ENCODE measurements around the gene TTLL13. TPM values are rescaled to one million over a fixed set of nuclear protein-coding genes. Genes with fewer than 3 reads are reported as not detected.
"Not testable (repeated sequence)": the region's sequence is repeated elsewhere in the genome, so short reads cannot be mapped to it uniquely, and the experiment has no call there.

Gene TTLL13
- total and polyA plus RNA-seq, 2 experiments from 2014 or later, result not detected

DNA sequence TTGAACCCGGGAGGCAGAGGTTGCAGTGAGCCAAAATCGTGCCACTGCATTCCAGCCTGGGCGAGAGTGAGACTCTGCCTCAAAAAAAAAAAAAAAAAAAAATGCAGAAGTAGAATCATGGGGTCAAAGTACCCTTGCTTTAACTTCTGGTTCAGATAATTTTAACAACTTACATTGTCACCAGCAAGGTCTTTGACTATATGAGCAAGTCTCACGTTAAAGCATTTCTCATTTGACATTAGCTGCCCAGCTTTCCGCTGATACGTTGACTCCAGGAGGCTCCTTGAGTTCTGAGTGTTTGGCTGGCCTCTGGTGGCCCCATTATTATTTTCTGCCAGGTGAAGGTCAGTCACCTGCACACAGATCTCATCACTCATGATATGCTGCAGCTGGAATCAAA is 32.3 kb downstream of the TTLL13 start:
- H4K20me1 ChIP-seq (ENCODE audit: insufficient read depth, poor library complexity, severe bottlenecking); H3K9me2 ChIP-seq (replicated peaks; ENCODE audit: insufficient read depth); H3K4me3 ChIP-seq; H3K27me3 ChIP-seq; H2AFZ ChIP-seq; H3K79me2 ChIP-seq; H3K4me2 ChIP-seq; H3K36me3 ChIP-seq (replicated peaks; ENCODE audit: insufficient read depth, low read depth); H3K9me3 ChIP-seq (ENCODE audit: low read depth); H3K4me1 ChIP-seq (ENCODE audit: insufficient read depth): not testable (repeated sequence)
- peak overlapping the region; percentile 27 for H3K27ac ChIP-seq
- DNase-seq (ENCODE audit: low spot score), result peak; percentile 28
- WGBS (ENCODE audit: low lambda C conversion rate, missing lambda C conversion rate), result 65% methylated on average over 6 of the region's 6 CpGs

DNA sequence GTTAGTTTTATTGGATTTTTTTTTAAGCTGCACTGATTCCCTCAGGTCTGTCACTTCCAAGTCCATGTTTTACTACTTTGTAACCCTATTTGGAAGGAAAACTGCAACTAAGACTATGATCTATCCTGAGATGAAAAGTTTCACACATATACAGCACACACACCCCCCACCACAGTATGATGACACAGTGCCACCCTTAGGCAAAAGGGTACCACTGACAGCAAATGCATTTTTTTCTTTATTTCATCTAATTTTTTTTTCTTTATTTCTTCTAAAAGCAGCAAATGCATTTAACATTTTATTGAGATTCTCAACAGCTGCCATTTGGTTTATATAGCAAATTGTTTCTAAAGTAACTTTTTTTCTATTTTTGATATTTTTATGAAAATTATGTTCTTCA is 37.3 kb downstream of the TTLL13 start:
- no peaks in the 10 kb centered on the region for H3K4me1 ChIP-seq (ENCODE audit: insufficient read depth)
- no peak overlapping the region for H3K4me3 ChIP-seq
- H3K79me2 ChIP-seq, result no peaks in the 10 kb centered on the region
- no peaks in the 10 kb centered on the region for H3K9me3 ChIP-seq (ENCODE audit: low read depth)
- H3K9me2 ChIP-seq (replicated peaks; ENCODE audit: insufficient read depth), result no peaks in the 10 kb centered on the region
- no peaks in the 10 kb centered on the region for H3K36me3 ChIP-seq (replicated peaks; ENCODE audit: insufficient read depth, low read depth)
- H3K27ac ChIP-seq, result no peak overlapping the region
- peak; percentile 40 for DNase-seq (ENCODE audit: low spot score)
- no peak overlapping the region for H3K4me2 ChIP-seq
- H2AFZ ChIP-seq, result no peak overlapping the region
- H3K27me3 ChIP-seq, result no peaks in the 10 kb centered on the region
- no peaks in the 10 kb centered on the region for H4K20me1 ChIP-seq (ENCODE audit: insufficient read depth, poor library complexity, severe bottlenecking)
- TF ChIP-seq EZH2phosphoT487 (IDR thresholded peaks at IDR 0.05; ENCODE audit: low read depth, severe bottlenecking, unreplicated experiment), result no peak
- TF ChIP-seq, protein P1, sequence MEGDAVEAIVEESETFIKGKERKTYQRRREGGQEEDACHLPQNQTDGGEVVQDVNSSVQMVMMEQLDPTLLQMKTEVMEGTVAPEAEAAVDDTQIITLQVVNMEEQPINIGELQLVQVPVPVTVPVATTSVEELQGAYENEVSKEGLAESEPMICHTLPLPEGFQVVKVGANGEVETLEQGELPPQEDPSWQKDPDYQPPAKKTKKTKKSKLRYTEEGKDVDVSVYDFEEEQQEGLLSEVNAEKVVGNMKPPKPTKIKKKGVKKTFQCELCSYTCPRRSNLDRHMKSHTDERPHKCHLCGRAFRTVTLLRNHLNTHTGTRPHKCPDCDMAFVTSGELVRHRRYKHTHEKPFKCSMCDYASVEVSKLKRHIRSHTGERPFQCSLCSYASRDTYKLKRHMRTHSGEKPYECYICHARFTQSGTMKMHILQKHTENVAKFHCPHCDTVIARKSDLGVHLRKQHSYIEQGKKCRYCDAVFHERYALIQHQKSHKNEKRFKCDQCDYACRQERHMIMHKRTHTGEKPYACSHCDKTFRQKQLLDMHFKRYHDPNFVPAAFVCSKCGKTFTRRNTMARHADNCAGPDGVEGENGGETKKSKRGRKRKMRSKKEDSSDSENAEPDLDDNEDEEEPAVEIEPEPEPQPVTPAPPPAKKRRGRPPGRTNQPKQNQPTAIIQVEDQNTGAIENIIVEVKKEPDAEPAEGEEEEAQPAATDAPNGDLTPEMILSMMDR (IDR thresholded peaks at IDR 0.05; ENCODE audit: poor library complexity), result peak; percentile 57
- TF ChIP-seq EZH2 (IDR thresholded peaks at IDR 0.05; ENCODE audit: borderline replicate concordance), result no peak

- no peaks in the 10 kb centered on the region for H3K9me2 ChIP-seq (replicated peaks; ENCODE audit: insufficient read depth)
- no peaks in the 10 kb centered on the region for H4K20me1 ChIP-seq (ENCODE audit: insufficient read depth, poor library complexity, severe bottlenecking)
- no peaks in the 10 kb centered on the region for H3K27me3 ChIP-seq
- WGBS (ENCODE audit: low lambda C conversion rate, missing lambda C conversion rate), result 58% methylated on average over 5 of the region's 5 CpGs
- no peaks in the 10 kb centered on the region for H3K79me2 ChIP-seq
- TF ChIP-seq EZH2 (IDR thresholded peaks at IDR 0.05; ENCODE audit: borderline replicate concordance), result no peak
- no peak for TF ChIP-seq EZH2phosphoT487 (IDR thresholded peaks at IDR 0.05; ENCODE audit: low read depth, severe bottlenecking, unreplicated experiment)
- TF ChIP-seq, protein P1 (IDR thresholded peaks at IDR 0.05; ENCODE audit: poor library complexity), result no peak
- H3K4me1 ChIP-seq (ENCODE audit: insufficient read depth), result no peaks in the 10 kb centered on the region
- H3K27ac ChIP-seq, result no peak overlapping the region
- no peak overlapping the region for H2AFZ ChIP-seq
- no peak for DNase-seq (ENCODE audit: low spot score)
- no peaks in the 10 kb centered on the region for H3K36me3 ChIP-seq (replicated peaks; ENCODE audit: insufficient read depth, low read depth)
- H3K4me2 ChIP-seq, result no peak overlapping the region
- no peak overlapping the region for H3K4me3 ChIP-seq
- no peaks in the 10 kb centered on the region for H3K9me3 ChIP-seq (ENCODE audit: low read depth)
These were observed 37.7 kb downstream of the TTLL13 start for GRCh38 chr15:90287101-90287500.

DNA sequence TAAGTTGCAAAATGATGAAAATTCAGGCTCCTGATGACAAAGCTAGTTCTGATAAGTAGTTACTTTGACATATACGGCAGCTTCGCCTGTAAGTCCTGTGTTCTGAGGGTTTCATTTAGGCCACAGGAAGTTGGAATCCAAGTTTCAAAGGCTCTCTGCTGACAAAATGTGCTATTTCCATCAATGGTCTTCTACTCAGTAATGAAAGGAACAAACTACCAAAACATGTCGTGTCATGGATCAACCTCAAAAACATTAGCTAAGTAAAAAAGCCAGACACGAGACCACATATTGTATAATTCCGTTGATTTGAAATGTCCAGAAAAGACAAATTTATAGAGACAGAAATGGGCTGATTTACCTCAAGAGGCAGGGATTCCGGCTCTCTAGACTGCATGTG is 38.6 kb downstream of the TTLL13 start:
- H3K27me3 ChIP-seq, result no peaks in the 10 kb centered on the region
- no peaks in the 10 kb centered on the region for H3K9me2 ChIP-seq (replicated peaks; ENCODE audit: insufficient read depth)
- WGBS (ENCODE audit: low lambda C conversion rate, missing lambda C conversion rate), result 94% methylated on average over 6 of the region's 6 CpGs
- H3K27ac ChIP-seq, result no peak overlapping the region
- TF ChIP-seq EZH2phosphoT487 (IDR thresholded peaks at IDR 0.05; ENCODE audit: low read depth, severe bottlenecking, unreplicated experiment) (no peak), EZH2 (IDR thresholded peaks at IDR 0.05; ENCODE audit: borderline replicate concordance) (no peak)
- TF ChIP-seq, protein P1 (IDR thresholded peaks at IDR 0.05; ENCODE audit: poor library complexity), result no peak
- H4K20me1 ChIP-seq (ENCODE audit: insufficient read depth, poor library complexity, severe bottlenecking), result no peaks in the 10 kb centered on the region
- H3K4me1 ChIP-seq (ENCODE audit: insufficient read depth), result no peaks in the 10 kb centered on the region
- no peaks in the 10 kb centered on the region for H3K79me2 ChIP-seq
- H3K9me3 ChIP-seq (ENCODE audit: low read depth), result no peaks in the 10 kb centered on the region
- no peaks in the 10 kb centered on the region for H3K36me3 ChIP-seq (replicated peaks; ENCODE audit: insufficient read depth, low read depth)
- DNase-seq (ENCODE audit: low spot score), result no peak
- no peak overlapping the region for H2AFZ ChIP-seq
- H3K4me3 ChIP-seq, result no peak overlapping the region
- H3K4me2 ChIP-seq, result no peak overlapping the region

Data from hepatocyte (in vitro differentiated cells).